A549 (cell line): ENCODE data around the gene MYO18A.

Experiments used
- CBX2 ChIP-seq: fragments of 200-600 bp; sonication (generic); IDR thresholded peaks from 2 replicates; pipeline ENCODE4 v1.6.1; 2016; ENCODE audit warnings: low read depth, mild to moderate bottlenecking, borderline replicate concordance
- CTCF ChIP-seq: fragments of >200 bp; sonication (Bioruptor Twin); formaldehyde crosslinking; IDR thresholded peaks from 3 replicates; pipeline ENCODE4 v1.5.1; 2016
- EP300 ChIP-seq, 2 experiments: fragments of >200 bp; sonication (Bioruptor Twin); formaldehyde crosslinking; IDR thresholded peaks; 2 replicates in 1 of 2; 3 replicates in 1 of 2; pipeline ENCODE4 v1.6.1; 2016 to 2017
- HDAC2 ChIP-seq: fragments of 200-600 bp; sonication (generic); IDR thresholded peaks from 2 replicates; pipeline ENCODE4 v1.6.1; 2016
- HMGXB4 ChIP-seq: fragments of 250-450 bp; sonication (Bioruptor Pico); IDR thresholded peaks from 2 replicates; pipeline ENCODE4 v1.5.0; 2021; ENCODE audit warnings: mild to moderate bottlenecking, moderate library complexity, borderline replicate concordance
- KDM1A ChIP-seq: fragments of 200-600 bp; sonication (generic); IDR thresholded peaks from 2 replicates; pipeline ENCODE4 v1.6.1; 2016; ENCODE audit warnings: low read depth, mild to moderate bottlenecking
- MAFK ChIP-seq: fragments of 450-650 bp; IDR thresholded peaks from 2 replicates; pipeline ENCODE4 v1.6.1; 2014; ENCODE audit not compliant: partially characterized antibody
- POLR2A ChIP-seq: IDR thresholded peaks from 2 replicates; pipeline ENCODE4 v1.6.1; 2012; ENCODE audit warnings: mild to moderate bottlenecking, low read length
- RAD21 ChIP-seq, 2 experiments: fragments of >200 bp in 1 of 2; sonication (Bioruptor Twin) in 1 of 2; formaldehyde crosslinking in 1 of 2; IDR thresholded peaks in 1 of 2; conservative IDR thresholded peaks in 1 of 2; 2 replicates in 1 of 2; 3 replicates in 1 of 2; pipeline ENCODE4 v1.6.1; 2012 to 2018; ENCODE audit warnings: inconsistent platforms in 1 of 2
- RNF2 ChIP-seq: fragments of 200-600 bp; sonication (generic); IDR thresholded peaks from 2 replicates; pipeline ENCODE4 v1.6.1; 2016; ENCODE audit warnings: low read depth, mild to moderate bottlenecking, antibody characterized with exemption, moderate library complexity, borderline replicate concordance
- SMC3 ChIP-seq: fragments of >200 bp; sonication (Bioruptor Twin); formaldehyde crosslinking; IDR thresholded peaks from 3 replicates; pipeline ENCODE4 v1.6.1; 2018; ENCODE audit warnings: inconsistent platforms
- TF ChIP-seq, protein P1 (sequence below): fragments of >200 bp; sonication (Bioruptor Twin); formaldehyde crosslinking; IDR thresholded peaks from 3 replicates; pipeline ENCODE4 v1.6.1; 2016
- TF ChIP-seq, protein P2 (sequence below): IDR thresholded peaks from 2 replicates; pipeline ENCODE4 v1.6.1; 2012; ENCODE audit warnings: low read depth, borderline replicate concordance
- TF ChIP-seq, protein P3 (sequence below): fragments of 450-650 bp; IDR thresholded peaks from 2 replicates; pipeline ENCODE4 v1.6.1; 2014; ENCODE audit warnings: antibody characterized with exemption

GRCh38 chr17:29076722-29077121 lies 103.5 kb downstream of the MYO18A start:
- TF ChIP-seq POLR2A (no peak), CTCF (no peak), HMGXB4 (no peak), MAFK (peak; percentile 24), HDAC2 (no peak), EP300 (IDR thresholded peaks at IDR 0.05) (no peak), CBX2 (no peak), RNF2 (no peak), SMC3 (no peak), RAD21 (conservative IDR thresholded peaks at IDR 0.05 in 1 of 2, IDR thresholded peaks at IDR 0.05 in 1 of 2) (no peak), KDM1A (no peak)
- TF ChIP-seq, protein P1, sequence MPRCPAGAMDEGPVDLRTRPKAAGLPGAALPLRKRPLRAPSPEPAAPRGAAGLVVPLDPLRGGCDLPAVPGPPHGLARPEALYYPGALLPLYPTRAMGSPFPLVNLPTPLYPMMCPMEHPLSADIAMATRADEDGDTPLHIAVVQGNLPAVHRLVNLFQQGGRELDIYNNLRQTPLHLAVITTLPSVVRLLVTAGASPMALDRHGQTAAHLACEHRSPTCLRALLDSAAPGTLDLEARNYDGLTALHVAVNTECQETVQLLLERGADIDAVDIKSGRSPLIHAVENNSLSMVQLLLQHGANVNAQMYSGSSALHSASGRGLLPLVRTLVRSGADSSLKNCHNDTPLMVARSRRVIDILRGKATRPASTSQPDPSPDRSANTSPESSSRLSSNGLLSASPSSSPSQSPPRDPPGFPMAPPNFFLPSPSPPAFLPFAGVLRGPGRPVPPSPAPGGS = no peak
- TF ChIP-seq, protein P2, sequence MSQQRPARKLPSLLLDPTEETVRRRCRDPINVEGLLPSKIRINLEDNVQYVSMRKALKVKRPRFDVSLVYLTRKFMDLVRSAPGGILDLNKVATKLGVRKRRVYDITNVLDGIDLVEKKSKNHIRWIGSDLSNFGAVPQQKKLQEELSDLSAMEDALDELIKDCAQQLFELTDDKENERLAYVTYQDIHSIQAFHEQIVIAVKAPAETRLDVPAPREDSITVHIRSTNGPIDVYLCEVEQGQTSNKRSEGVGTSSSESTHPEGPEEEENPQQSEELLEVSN = no peak
- TF ChIP-seq, protein P3, sequence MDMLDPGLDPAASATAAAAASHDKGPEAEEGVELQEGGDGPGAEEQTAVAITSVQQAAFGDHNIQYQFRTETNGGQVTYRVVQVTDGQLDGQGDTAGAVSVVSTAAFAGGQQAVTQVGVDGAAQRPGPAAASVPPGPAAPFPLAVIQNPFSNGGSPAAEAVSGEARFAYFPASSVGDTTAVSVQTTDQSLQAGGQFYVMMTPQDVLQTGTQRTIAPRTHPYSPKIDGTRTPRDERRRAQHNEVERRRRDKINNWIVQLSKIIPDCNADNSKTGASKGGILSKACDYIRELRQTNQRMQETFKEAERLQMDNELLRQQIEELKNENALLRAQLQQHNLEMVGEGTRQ = no peak
